Hindlimb muscle (tissue), 1 donor: ENCODE results near the gene JAK2. TPM values are rescaled to one million over a fixed set of nuclear protein-coding genes. Genes with fewer than 3 reads are reported as not detected.

Experiments used
- polyA plus RNA-seq: library from polyadenylated mRNA; unstranded; fragments of 120-200 nt; gene quantifications from one replicate; pipeline ENCODE4 v1.2.1, GENCODE V29; 2013; ENCODE audit not compliant: insufficient read length

Gene JAK2
- polyA plus RNA-seq, 1 donor = 12.3 TPM

Other genes with a start within 250 kb of the JAK2 start
- 43.6 TPM for gene AK3, start 244.1 kb upstream of the JAK2 start, polyA plus RNA-seq
- 17.4 TPM for gene RCL1, start 192.3 kb upstream of the JAK2 start, polyA plus RNA-seq
- gene INSL6, start 200.4 kb downstream of the JAK2 start, polyA plus RNA-seq = 0.58 TPM
- not detected for gene INSL4, start 246.1 kb downstream of the JAK2 start, polyA plus RNA-seq